Measurements from ENCODE around the gene SAA2.

The SAA2 gene

GRCh38 chr11:18235394-18236334, 12.8 kb downstream of the SAA2 start:
- Histone ChIP-seq H3K4me3 (ENCODE audit: low read depth, low read length) (no peak overlapping the region), H3K9me3 (ENCODE audit: control insufficient read depth, insufficient read depth, low read depth, low read length) (no peaks in the 10 kb centered on the region), H3K27ac (ENCODE audit: extremely low read depth, low read depth, low read length) (no peak overlapping the region), H3K4me1 (ENCODE audit: control insufficient read depth, insufficient read depth, low read length) (no peaks in the 10 kb centered on the region), H3K36me3 (ENCODE audit: control insufficient read depth in 2 of 2, insufficient read depth in 1 of 2, low read length in 2 of 2) (no peaks in the 10 kb centered on the region)
- TF ChIP-seq GLIS1 (tag by site-specific recombination; IDR thresholded peaks at IDR 0.05) (peak; percentile 96), ZNF76 (tag by site-specific recombination; IDR thresholded peaks at IDR 0.05; ENCODE audit: borderline replicate concordance, low read depth) (no peak), ZNF394 (tag by site-specific recombination; IDR thresholded peaks at IDR 0.05; ENCODE audit: borderline replicate concordance) (no peak), ZBTB17 (tag by site-specific recombination; IDR thresholded peaks at IDR 0.05) (peak; percentile 70), ZIC2 (tag by site-specific recombination; IDR thresholded peaks at IDR 0.05) (peak; percentile 34), ZBTB20 (tag by site-specific recombination; IDR thresholded peaks at IDR 0.05) (no peak)
- ChIA-PET POLR2A (no interaction called here), CTCF (interaction anchor here (0.6 to 1.9 kb wide), 3 partner anchors 8 to 160 kb away, joined by 3 to 15 read pairs (median 3); no protein-coding TSS in a partner anchor)

- no peak overlapping the region for H3K27ac ChIP-seq (ENCODE audit: extremely low read depth, low read depth, low read length)
- H3K9me3 ChIP-seq (ENCODE audit: control insufficient read depth, insufficient read depth, low read depth, low read length) = no peaks in the 10 kb centered on the region
- no peak overlapping the region for H3K4me3 ChIP-seq (ENCODE audit: low read depth, low read length)
- no peaks in the 10 kb centered on the region for H3K4me1 ChIP-seq (ENCODE audit: control insufficient read depth, insufficient read depth, low read length)
- H3K36me3 ChIP-seq (ENCODE audit: control insufficient read depth in 2 of 2, insufficient read depth in 1 of 2, low read length in 2 of 2) = no peaks in the 10 kb centered on the region
- ChIA-PET CTCF (interaction anchor here (0.6 to 1.9 kb wide), 3 partner anchors 10 to 502 kb away, joined by 3 to 15 read pairs (median 3); no protein-coding TSS in a partner anchor), POLR2A (no interaction called here)
- TF ChIP-seq ZNF146 (tag by site-specific recombination; IDR thresholded peaks at IDR 0.05) (peak; percentile 67; the same call in 1 of the 2 replicates), ZNF132 (tag by site-specific recombination; IDR thresholded peaks at IDR 0.05; ENCODE audit: borderline replicate concordance) (no peak)
These were observed 14.6 kb downstream of the SAA2 start for GRCh38 chr11:18233912-18234311.

GRCh38 chr11:18230859-18231258, 17.6 kb downstream of the SAA2 start:
- Histone ChIP-seq H3K4me1 (ENCODE audit: control insufficient read depth, insufficient read depth, low read length) (no peaks in the 10 kb centered on the region), H3K27ac (ENCODE audit: extremely low read depth, low read depth, low read length) (no peak overlapping the region), H3K36me3 (ENCODE audit: control insufficient read depth in 2 of 2, insufficient read depth in 1 of 2, low read length in 2 of 2) (no peaks in the 10 kb centered on the region), H3K4me3 (ENCODE audit: low read depth, low read length) (no peak overlapping the region), H3K9me3 (ENCODE audit: control insufficient read depth, insufficient read depth, low read depth, low read length) (no peaks in the 10 kb centered on the region)
- TF ChIP-seq ZSCAN4 (tag by site-specific recombination; IDR thresholded peaks at IDR 0.05) (no peak), SP2 (tag by site-specific recombination; IDR thresholded peaks at IDR 0.05) (no peak), ZNF202 (tag by site-specific recombination; IDR thresholded peaks at IDR 0.05; ENCODE audit: borderline replicate concordance) (no peak)
- POLR2A ChIA-PET = no interaction called here
- CTCF ChIA-PET = interaction anchor here (1.7 kb wide), 1 partner anchor 13 kb away, joined by 13 read pairs; no protein-coding TSS in a partner anchor

GRCh38 chr11:18229501-18229900, 19.0 kb downstream of the SAA2 start:
- POLR2A ChIA-PET = no interaction called here
- Histone ChIP-seq H3K9me3 (ENCODE audit: control insufficient read depth, insufficient read depth, low read depth, low read length) (no peaks in the 10 kb centered on the region), H3K4me3 (ENCODE audit: low read depth, low read length) (no peak overlapping the region), H3K36me3 (ENCODE audit: control insufficient read depth in 2 of 2, insufficient read depth in 1 of 2, low read length in 2 of 2) (no peaks in the 10 kb centered on the region), H3K27ac (ENCODE audit: extremely low read depth, low read depth, low read length) (no peak overlapping the region), H3K4me1 (ENCODE audit: control insufficient read depth, insufficient read depth, low read length) (no peaks in the 10 kb centered on the region)
- CTCF ChIA-PET = interaction anchor here (0.9 to 1.1 kb wide), 2 partner anchors 14 to 114 kb away, joined by 3 read pairs; no protein-coding TSS in a partner anchor
- TF ChIP-seq AEBP2 (tag by site-specific recombination; IDR thresholded peaks at IDR 0.05; ENCODE audit: borderline replicate concordance) = no peak
